ENCODE measurements around the gene RHBDF2. TPM values are rescaled to one million over a fixed set of nuclear protein-coding genes. Genes with fewer than 3 reads are reported as not detected.
"Not testable (repeated sequence)": the region's sequence is repeated elsewhere in the genome, so short reads cannot be mapped to it uniquely, and the experiment has no call there.

RHBDF2 gene
- total and polyA plus RNA-seq, 2 donors = 5.9 to 20.6 TPM

DNA sequence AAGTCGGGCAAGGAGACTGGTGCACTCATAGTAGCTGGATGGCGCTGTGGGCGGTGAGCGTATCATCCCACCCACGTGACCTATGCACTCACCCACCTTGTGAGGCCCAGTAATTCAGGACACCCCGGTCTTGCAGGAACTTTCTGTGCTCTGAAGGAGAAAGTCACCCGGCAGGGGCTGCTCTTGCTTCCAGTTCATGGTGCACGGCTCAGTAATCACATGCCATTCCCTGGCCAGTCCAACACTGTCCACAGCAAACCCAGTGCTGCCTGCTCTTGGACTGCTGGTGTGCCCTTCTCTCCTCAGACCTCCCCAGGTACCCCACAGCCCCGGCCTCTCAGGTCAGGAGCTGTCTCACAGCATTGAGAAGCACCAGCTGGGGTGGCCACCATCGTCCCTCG lies 16.4 kb upstream of the RHBDF2 start:
- DNase-seq (ENCODE audit: low read depth in 6 of 9, low spot score in 9 of 9) = no peak
- H3K36me3 ChIP-seq (ENCODE audit: control insufficient read depth in 2 of 2, insufficient read depth in 2 of 2, low read length in 1 of 2) = no peaks in the 10 kb centered on the region
- no peak overlapping the region for H3K27ac ChIP-seq (ENCODE audit: low read depth in 1 of 2, low read length in 1 of 2)
- no peaks in the 10 kb centered on the region for H3K9me3 ChIP-seq (ENCODE audit: control insufficient read depth in 2 of 2, insufficient read depth in 1 of 2, low read length in 1 of 2)
- H3K27me3 ChIP-seq (ENCODE audit: control insufficient read depth in 2 of 2, insufficient read depth in 1 of 2, low read length in 1 of 2) = peaks cover 0 to 4% of the 10 kb centered on the region in 2 donors
- peaks cover 4 to 13% of the 10 kb centered on the region in 2 donors for H3K4me1 ChIP-seq (ENCODE audit: control insufficient read depth in 2 of 2, insufficient read depth in 2 of 2, low read length in 2 of 2)
- 98% methylated on average over 11 of the region's 11 CpGs for WGBS
- no peak overlapping the region for H3K4me3 ChIP-seq (ENCODE audit: low read length in 2 of 2)

- peaks cover 0 to 6% of the 10 kb centered on the region in 2 donors for H3K27me3 ChIP-seq (ENCODE audit: control insufficient read depth in 2 of 2, insufficient read depth in 1 of 2, low read length in 1 of 2)
- no peak overlapping the region for H3K4me3 ChIP-seq (ENCODE audit: low read length in 2 of 2)
- H3K27ac ChIP-seq (ENCODE audit: low read depth in 1 of 2, low read length in 1 of 2) = peak overlapping the region; percentile 27 to 73
- no peaks in the 10 kb centered on the region for H3K9me3 ChIP-seq (ENCODE audit: control insufficient read depth in 2 of 2, insufficient read depth in 1 of 2, low read length in 1 of 2)
- H3K36me3 ChIP-seq (ENCODE audit: control insufficient read depth in 2 of 2, insufficient read depth in 2 of 2, low read length in 1 of 2) = no peaks in the 10 kb centered on the region
- WGBS = 16% methylated on average over 22 of the region's 22 CpGs
- peak in 3 of 9 donors; percentile 44 to 80 (median 56) for DNase-seq (ENCODE audit: low read depth in 6 of 9, low spot score in 9 of 9)
- peaks cover 4 to 12% of the 10 kb centered on the region in 2 donors for H3K4me1 ChIP-seq (ENCODE audit: control insufficient read depth in 2 of 2, insufficient read depth in 2 of 2, low read length in 2 of 2)
Measured at GRCh38 chr17:76515274-76515949, 14.2 kb upstream of the RHBDF2 start.

DNA sequence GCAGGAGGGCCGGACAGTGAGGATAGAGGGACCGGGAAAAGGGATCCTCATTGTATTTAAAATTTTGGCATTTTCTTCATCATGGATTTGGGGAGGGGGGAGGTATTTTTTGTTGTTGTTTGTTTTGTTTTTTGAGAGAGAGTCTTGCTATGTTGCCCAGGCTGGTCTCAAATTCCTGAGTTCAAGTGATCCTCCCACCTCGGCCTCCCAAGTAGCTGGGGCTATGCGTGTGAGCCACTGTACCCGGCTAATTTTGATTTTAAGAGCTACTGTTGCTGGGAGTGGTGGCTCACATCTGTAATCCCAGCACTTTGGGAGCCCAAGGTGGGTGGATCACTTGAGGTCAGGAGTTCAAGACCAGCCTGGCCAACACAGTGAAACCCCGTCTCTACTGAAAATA lies 13.1 kb upstream of the RHBDF2 start:
- not testable (repeated sequence) for H3K9me3 ChIP-seq (ENCODE audit: control insufficient read depth in 2 of 2, insufficient read depth in 1 of 2, low read length in 1 of 2); H3K27me3 ChIP-seq (ENCODE audit: control insufficient read depth in 2 of 2, insufficient read depth in 1 of 2, low read length in 1 of 2); H3K27ac ChIP-seq (ENCODE audit: low read depth in 1 of 2, low read length in 1 of 2); H3K36me3 ChIP-seq (ENCODE audit: control insufficient read depth in 2 of 2, insufficient read depth in 2 of 2, low read length in 1 of 2); H3K4me3 ChIP-seq (ENCODE audit: low read length in 2 of 2); DNase-seq (ENCODE audit: low read depth in 6 of 9, low spot score in 9 of 9)
- H3K4me1 ChIP-seq (ENCODE audit: control insufficient read depth in 2 of 2, insufficient read depth in 2 of 2, low read length in 2 of 2) = peaks cover 4 to 12% of the 10 kb centered on the region in 2 donors
- 98% methylated on average over 6 of the region's 6 CpGs for WGBS

- DNase-seq (ENCODE audit: low read depth in 6 of 9, low spot score in 9 of 9) = no peak
- 76% methylated on average over 6 of the region's 6 CpGs for WGBS
- peaks cover 4 to 12% of the 10 kb centered on the region in 2 donors for H3K4me1 ChIP-seq (ENCODE audit: control insufficient read depth in 2 of 2, insufficient read depth in 2 of 2, low read length in 2 of 2)
Measured at GRCh38 chr17:76513306-76513692, 12.1 kb upstream of the RHBDF2 start.

GRCh38 chr17:76512366-76513305 lies 11.4 kb upstream of the RHBDF2 start:
- Histone ChIP-seq H3K36me3 (ENCODE audit: control insufficient read depth in 2 of 2, insufficient read depth in 2 of 2, low read length in 1 of 2) (no peaks in the 10 kb centered on the region), H3K4me1 (ENCODE audit: control insufficient read depth in 2 of 2, insufficient read depth in 2 of 2, low read length in 2 of 2) (peaks cover 4 to 12% of the 10 kb centered on the region in 2 donors), H3K27me3 (ENCODE audit: control insufficient read depth in 2 of 2, insufficient read depth in 1 of 2, low read length in 1 of 2) (peaks cover 0 to 12% of the 10 kb centered on the region in 2 donors), H3K9me3 (ENCODE audit: control insufficient read depth in 2 of 2, insufficient read depth in 1 of 2, low read length in 1 of 2) (no peaks in the 10 kb centered on the region), H3K27ac (ENCODE audit: low read depth in 1 of 2, low read length in 1 of 2) (no peak overlapping the region), H3K4me3 (ENCODE audit: low read length in 2 of 2) (no peak overlapping the region)
- 93% methylated on average over 22 of the region's 22 CpGs for WGBS
- no peak for DNase-seq (ENCODE audit: low read depth in 6 of 9, low spot score in 9 of 9)

More at GRCh38 chr17:76513306-76513692, 12.1 kb upstream of the RHBDF2 start:
- peaks cover 0 to 8% of the 10 kb centered on the region in 2 donors for H3K27me3 ChIP-seq (ENCODE audit: control insufficient read depth in 2 of 2, insufficient read depth in 1 of 2, low read length in 1 of 2)
- no peaks in the 10 kb centered on the region for H3K36me3 ChIP-seq (ENCODE audit: control insufficient read depth in 2 of 2, insufficient read depth in 2 of 2, low read length in 1 of 2)
- no peak overlapping the region for H3K27ac ChIP-seq (ENCODE audit: low read depth in 1 of 2, low read length in 1 of 2)
- H3K4me3 ChIP-seq (ENCODE audit: low read length in 2 of 2) = no peak overlapping the region
- no peaks in the 10 kb centered on the region for H3K9me3 ChIP-seq (ENCODE audit: control insufficient read depth in 2 of 2, insufficient read depth in 1 of 2, low read length in 1 of 2)

DNA sequence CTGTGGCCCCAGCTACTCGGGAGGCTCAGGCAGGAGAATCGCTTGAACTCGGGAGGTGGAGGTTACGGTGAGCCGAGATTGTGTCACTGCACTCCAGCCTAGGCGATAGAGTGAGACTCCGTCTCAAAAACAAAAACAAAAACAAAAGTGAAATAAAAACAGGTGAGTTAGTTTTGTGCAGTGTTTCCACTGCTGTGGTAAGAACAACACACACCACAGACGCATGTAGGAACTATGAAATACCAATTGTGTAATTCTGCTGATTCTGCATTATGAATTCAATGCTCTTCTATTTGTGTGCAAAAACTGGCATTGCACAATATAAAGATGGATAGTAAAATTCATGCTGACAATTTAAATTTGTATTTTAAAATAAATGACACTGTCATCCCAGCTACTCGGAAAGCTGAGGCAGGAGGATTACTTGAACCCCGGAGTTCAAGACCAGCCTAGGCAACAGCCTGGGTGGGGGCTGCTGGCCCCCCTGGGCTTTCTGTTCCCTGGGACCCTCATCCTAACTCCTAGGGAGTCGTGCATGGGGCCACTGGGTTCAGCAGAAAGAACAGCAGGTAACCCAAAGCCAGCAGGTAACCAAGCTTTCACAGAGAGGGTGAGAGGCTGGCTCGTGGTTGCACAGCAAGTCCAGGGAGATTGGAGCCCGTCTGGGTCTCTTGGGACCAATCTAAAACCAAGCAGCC lies 10.6 kb upstream of the RHBDF2 start:
- Histone ChIP-seq H3K9me3 (ENCODE audit: control insufficient read depth in 2 of 2, insufficient read depth in 1 of 2, low read length in 1 of 2) (no peaks in the 10 kb centered on the region), H3K36me3 (ENCODE audit: control insufficient read depth in 2 of 2, insufficient read depth in 2 of 2, low read length in 1 of 2) (no peaks in the 10 kb centered on the region), H3K4me3 (ENCODE audit: low read length in 2 of 2) (no peak overlapping the region), H3K4me1 (ENCODE audit: control insufficient read depth in 2 of 2, insufficient read depth in 2 of 2, low read length in 2 of 2) (peaks cover 4 to 12% of the 10 kb centered on the region in 2 donors), H3K27me3 (ENCODE audit: control insufficient read depth in 2 of 2, insufficient read depth in 1 of 2, low read length in 1 of 2) (peaks cover 0 to 16% of the 10 kb centered on the region in 2 donors), H3K27ac (ENCODE audit: low read depth in 1 of 2, low read length in 1 of 2) (no peak overlapping the region)
- DNase-seq (ENCODE audit: low read depth in 6 of 9, low spot score in 9 of 9) = no peak
- WGBS = 93% methylated on average over 13 of the region's 13 CpGs

GRCh38 chr17:76510831-76511244 lies 9.6 kb upstream of the RHBDF2 start:
- H3K27ac ChIP-seq (ENCODE audit: low read depth in 1 of 2, low read length in 1 of 2) = no peak overlapping the region
- 71% methylated on average over 9 of the region's 9 CpGs for WGBS
- no peak overlapping the region for H3K4me3 ChIP-seq (ENCODE audit: low read length in 2 of 2)
- no peaks in the 10 kb centered on the region for H3K9me3 ChIP-seq (ENCODE audit: control insufficient read depth in 2 of 2, insufficient read depth in 1 of 2, low read length in 1 of 2)
- H3K4me1 ChIP-seq (ENCODE audit: control insufficient read depth in 2 of 2, insufficient read depth in 2 of 2, low read length in 2 of 2) = peaks cover 4 to 13% of the 10 kb centered on the region in 2 donors
- peaks cover 0 to 20% of the 10 kb centered on the region in 2 donors for H3K27me3 ChIP-seq (ENCODE audit: control insufficient read depth in 2 of 2, insufficient read depth in 1 of 2, low read length in 1 of 2)
- DNase-seq (ENCODE audit: low read depth in 6 of 9, low spot score in 9 of 9) = no peak
- H3K36me3 ChIP-seq (ENCODE audit: control insufficient read depth in 2 of 2, insufficient read depth in 2 of 2, low read length in 1 of 2) = no peaks in the 10 kb centered on the region

- not testable (repeated sequence) for H3K4me1 ChIP-seq (ENCODE audit: control insufficient read depth in 2 of 2, insufficient read depth in 2 of 2, low read length in 2 of 2); H3K9me3 ChIP-seq (ENCODE audit: control insufficient read depth in 2 of 2, insufficient read depth in 1 of 2, low read length in 1 of 2); H3K27ac ChIP-seq (ENCODE audit: low read depth in 1 of 2, low read length in 1 of 2); H3K36me3 ChIP-seq (ENCODE audit: control insufficient read depth in 2 of 2, insufficient read depth in 2 of 2, low read length in 1 of 2); DNase-seq (ENCODE audit: low read depth in 6 of 9, low spot score in 9 of 9); H3K4me3 ChIP-seq (ENCODE audit: low read length in 2 of 2)
- 89% methylated on average over 14 of the region's 14 CpGs for WGBS
- peaks cover 0 to 20% of the 10 kb centered on the region in 2 donors for H3K27me3 ChIP-seq (ENCODE audit: control insufficient read depth in 2 of 2, insufficient read depth in 1 of 2, low read length in 1 of 2)
Measured at GRCh38 chr17:76508472-76509063, 7.3 kb upstream of the RHBDF2 start.

Measured in thymus (tissue), 11 donors.